ENCODE results near the gene KDM2B.

DNA sequence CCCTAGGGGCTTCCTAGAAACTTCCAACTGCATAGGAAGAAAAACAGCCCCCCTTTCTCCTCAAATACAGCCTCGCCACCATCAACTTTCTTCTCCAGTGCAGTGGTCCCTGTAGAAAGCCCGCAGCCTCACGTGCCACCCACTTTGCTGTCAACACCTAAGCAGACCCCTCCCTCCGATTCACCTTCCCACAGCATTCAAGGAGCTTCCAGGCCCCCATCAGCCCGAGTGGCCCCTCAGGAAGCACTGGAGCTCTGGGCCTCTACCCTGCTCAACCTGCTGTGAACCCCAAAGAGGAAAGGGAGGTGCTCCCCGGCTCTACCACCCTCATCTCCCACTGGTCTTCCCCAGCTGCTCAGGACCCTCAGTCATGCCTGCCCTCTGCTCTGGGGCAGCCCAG, 125.9 kb downstream of the KDM2B start:
- no peak for TF ChIP-seq EZH2 (IDR thresholded peaks at IDR 0.05)
- TF ChIP-seq POLR2AphosphoS5 (IDR thresholded peaks at IDR 0.05; ENCODE audit: borderline replicate concordance, low read depth, low read length), result no peak
- no peak for TF ChIP-seq FOXP2 (optimal IDR thresholded peaks at IDR 0.05; ENCODE audit: control extremely low read depth, extremely low read length, insufficient read depth)

All from SK-N-MC (cell line).